NK-92 (cell line): ENCODE data around the gene CREG2.

Source experiments
- DNase-seq: peaks from one replicate; lab custom pipeline; 2025; ENCODE audit not compliant: unreplicated experiment; lab: John Stamatoyannopoulos, UW

Gene CREG2

GRCh38 chr2:101409699-101410098 lies 22.4 kb upstream of the CREG2 start:
- DNase-seq: no peak

GRCh38 chr2:101408925-101409324 lies 21.6 kb upstream of the CREG2 start:
- DNase-seq: no peak

- DNase-seq: no peak
These were observed 18.1 kb upstream of the CREG2 start for GRCh38 chr2:101405351-101405899.

- DNase-seq: no peak
These were observed 16.4 kb upstream of the CREG2 start for GRCh38 chr2:101403745-101404144.

- no peak for DNase-seq
These were observed 15.3 kb upstream of the CREG2 start for GRCh38 chr2:101402630-101403029.

GRCh38 chr2:101401906-101402305 lies 14.6 kb upstream of the CREG2 start:
- no peak for DNase-seq

GRCh38 chr2:101401326-101401665 lies 14.0 kb upstream of the CREG2 start:
- DNase-seq: no peak

- DNase-seq: no peak
These were observed 13.4 kb upstream of the CREG2 start for GRCh38 chr2:101400506-101401325.

- DNase-seq: no peak
These were observed 12.7 kb upstream of the CREG2 start for GRCh38 chr2:101400048-101400447.

- DNase-seq: no peak
These were observed 11.9 kb upstream of the CREG2 start for GRCh38 chr2:101399021-101399799.

- DNase-seq: no peak
These were observed 11.0 kb upstream of the CREG2 start for GRCh38 chr2:101398116-101398821.

GRCh38 chr2:101396316-101396717 lies 9.0 kb upstream of the CREG2 start:
- DNase-seq: no peak

- no peak for DNase-seq
These were observed 8.4 kb upstream of the CREG2 start for GRCh38 chr2:101395545-101396315.

GRCh38 chr2:101388232-101388631 lies 929 bp upstream of the CREG2 start:
- no peak for DNase-seq

- DNase-seq: no peak
These were observed 628 bp downstream of the CREG2 start for GRCh38 chr2:101386599-101387150.

- DNase-seq: no peak
These were observed 4.2 kb downstream of the CREG2 start for GRCh38 chr2:101383016-101383541.

- no peak for DNase-seq
These were observed 4.9 kb downstream of the CREG2 start for GRCh38 chr2:101382442-101382841.

GRCh38 chr2:101380376-101380775 lies 6.9 kb downstream of the CREG2 start:
- no peak for DNase-seq

GRCh38 chr2:101379091-101379490 lies 8.2 kb downstream of the CREG2 start:
- DNase-seq: no peak

- no peak for DNase-seq
These were observed 11.7 kb downstream of the CREG2 start for GRCh38 chr2:101375653-101376052.
